ENCODE results near the gene CYP2A13.

DNA sequence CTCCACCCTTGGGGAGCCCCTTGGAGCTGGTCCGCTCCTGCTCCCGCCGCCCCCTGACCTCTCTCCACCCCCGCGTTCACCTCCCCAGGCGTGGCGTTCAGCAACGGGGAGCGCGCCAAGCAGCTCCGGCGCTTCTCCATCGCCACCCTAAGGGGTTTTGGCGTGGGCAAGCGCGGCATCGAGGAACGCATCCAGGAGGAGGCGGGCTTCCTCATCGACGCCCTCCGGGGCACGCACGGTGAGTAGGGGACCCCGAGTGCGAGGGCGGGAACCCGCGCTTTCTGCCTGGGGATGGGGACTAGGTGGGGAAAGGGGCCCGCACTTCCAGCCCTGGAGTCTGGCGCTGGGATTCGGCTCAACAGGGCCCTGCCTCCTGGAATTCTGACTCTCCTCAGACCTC is 1.7 kb downstream of the CYP2A13 start:
- TF ChIP-seq CEBPB (IDR thresholded peaks at IDR 0.05) (no peak), TAF1 (IDR thresholded peaks at IDR 0.05; ENCODE audit: low read depth) (no peak)

All from Ishikawa (cell line).